Coronary artery (tissue), 2 donors: ENCODE measurements around the gene PTTG1.

Experiments
- DNase-seq: peaks from one replicate; pipeline ENCODE4 v3.0.0-alpha.2; 2017; ENCODE audit warnings: low spot score
- H3K27ac ChIP-seq, 2 donors: fragments of 200-600 bp; sonication (generic); one replicate each; pipeline ENCODE4 v1.5.1; 2016 to 2019
- H3K4me3 ChIP-seq: fragments of 200-600 bp; sonication (generic); 2 replicates; pipeline ENCODE4 v1.5.1; 2016; ENCODE audit warnings: mild to moderate bottlenecking, moderate library complexity
- CTCF ChIP-seq: fragments of 200-600 bp; sonication (generic); IDR thresholded peaks from one replicate; pipeline ENCODE4 v1.5.1; 2019; ENCODE audit warnings: antibody characterized with exemption

Gene PTTG1

GRCh38 chr5:160466889-160467554 is 45.4 kb downstream of the PTTG1 start:
- peak overlapping the region; percentile 61 for H3K4me3 ChIP-seq
- peak overlapping the region in 1 of 2 donors; percentile 30 for H3K27ac ChIP-seq
- no peak for TF ChIP-seq CTCF
- no peak for DNase-seq

- no peak for TF ChIP-seq CTCF
- peak overlapping the region in 1 of 2 donors; percentile 32 for H3K27ac ChIP-seq
- DNase-seq: no peak
These were observed 46.1 kb downstream of the PTTG1 start for GRCh38 chr5:160467555-160468362.

GRCh38 chr5:160468363-160468975 is 46.8 kb downstream of the PTTG1 start:
- no peak for TF ChIP-seq CTCF
- H3K27ac ChIP-seq: no peak overlapping the region
- no peak for DNase-seq
- peak overlapping the region; percentile 61 for H3K4me3 ChIP-seq

More at GRCh38 chr5:160467555-160468362, 46.1 kb downstream of the PTTG1 start:
- peak overlapping the region; percentile 61 for H3K4me3 ChIP-seq

GRCh38 chr5:160469156-160470144 is 47.8 kb downstream of the PTTG1 start:
- H3K4me3 ChIP-seq: no peak overlapping the region
- no peak for TF ChIP-seq CTCF
- no peak overlapping the region for H3K27ac ChIP-seq
- DNase-seq: no peak

GRCh38 chr5:160470437-160471361 is 49.0 kb downstream of the PTTG1 start:
- no peak for DNase-seq
- Histone ChIP-seq H3K27ac (peak overlapping the region in 1 of 2 donors; percentile 39), H3K4me3 (peak overlapping the region; percentile 6)
- no peak for TF ChIP-seq CTCF
